T follicular helper cell (primary cell): ENCODE data around the gene GSTA4.
"Not testable (repeated sequence)": the region's sequence is repeated elsewhere in the genome, so short reads cannot be mapped to it uniquely, and the experiment has no call there.

ENCODE experiments used
- DNase-seq: peaks from one replicate; pipeline ENCODE4 v3.0.0-alpha.2; 2020; ENCODE audit warnings: low read depth

Gene GSTA4

GRCh38 chr6:53014063-53014462, 19.0 kb upstream of the GSTA4 start:
- DNase-seq = no peak

GRCh38 chr6:53011979-53012378, 16.9 kb upstream of the GSTA4 start:
- no peak for DNase-seq

GRCh38 chr6:53010504-53010903, 15.4 kb upstream of the GSTA4 start:
- DNase-seq = no peak

- no peak for DNase-seq
Measured at GRCh38 chr6:53009511-53009910, 14.4 kb upstream of the GSTA4 start.

GRCh38 chr6:53009056-53009455, 14.0 kb upstream of the GSTA4 start:
- no peak for DNase-seq

- DNase-seq = not testable (repeated sequence)
Measured at GRCh38 chr6:53008192-53008687, 13.2 kb upstream of the GSTA4 start.

- no peak for DNase-seq
Measured at GRCh38 chr6:53005663-53006250, 10.7 kb upstream of the GSTA4 start.

- no peak for DNase-seq
Measured at GRCh38 chr6:52999456-52999855, 4.4 kb upstream of the GSTA4 start.

- DNase-seq = no peak
Measured at GRCh38 chr6:52998603-52999002, 3.5 kb upstream of the GSTA4 start.

- DNase-seq = no peak
Measured at GRCh38 chr6:52995913-52996645, 995 bp upstream of the GSTA4 start.

- DNase-seq = no peak
Measured at GRCh38 chr6:52994839-52995088, 320 bp downstream of the GSTA4 start.

- DNase-seq = no peak
Measured at GRCh38 chr6:52994031-52994838, 849 bp downstream of the GSTA4 start.

- no peak for DNase-seq
Measured at GRCh38 chr6:52992980-52993920, 1.8 kb downstream of the GSTA4 start.

GRCh38 chr6:52990342-52990741, 4.7 kb downstream of the GSTA4 start:
- DNase-seq = no peak

- DNase-seq = no peak
Measured at GRCh38 chr6:52985228-52985627, 9.9 kb downstream of the GSTA4 start.

GRCh38 chr6:52984247-52984646, 10.8 kb downstream of the GSTA4 start:
- no peak for DNase-seq

- DNase-seq = no peak
Measured at GRCh38 chr6:52983159-52983848, 11.8 kb downstream of the GSTA4 start.

- no peak for DNase-seq
Measured at GRCh38 chr6:52982680-52983079, 12.4 kb downstream of the GSTA4 start.

GRCh38 chr6:52981222-52981900, 13.7 kb downstream of the GSTA4 start:
- no peak for DNase-seq

GRCh38 chr6:52976591-52977035, 18.5 kb downstream of the GSTA4 start:
- no peak for DNase-seq

GRCh38 chr6:52976149-52976548, 18.9 kb downstream of the GSTA4 start:
- no peak for DNase-seq
